GM15510 (cell line): ENCODE data around the gene ACTL10.

Experiments used
- POLR2A ChIP-seq: IDR thresholded peaks from 3 replicates; pipeline ENCODE4 v1.6.1; 2011; ENCODE audit warnings: borderline replicate concordance; ENCODE audit not compliant: insufficient read length; ENCODE audit errors: extremely low read depth

The ACTL10 gene

DNA sequence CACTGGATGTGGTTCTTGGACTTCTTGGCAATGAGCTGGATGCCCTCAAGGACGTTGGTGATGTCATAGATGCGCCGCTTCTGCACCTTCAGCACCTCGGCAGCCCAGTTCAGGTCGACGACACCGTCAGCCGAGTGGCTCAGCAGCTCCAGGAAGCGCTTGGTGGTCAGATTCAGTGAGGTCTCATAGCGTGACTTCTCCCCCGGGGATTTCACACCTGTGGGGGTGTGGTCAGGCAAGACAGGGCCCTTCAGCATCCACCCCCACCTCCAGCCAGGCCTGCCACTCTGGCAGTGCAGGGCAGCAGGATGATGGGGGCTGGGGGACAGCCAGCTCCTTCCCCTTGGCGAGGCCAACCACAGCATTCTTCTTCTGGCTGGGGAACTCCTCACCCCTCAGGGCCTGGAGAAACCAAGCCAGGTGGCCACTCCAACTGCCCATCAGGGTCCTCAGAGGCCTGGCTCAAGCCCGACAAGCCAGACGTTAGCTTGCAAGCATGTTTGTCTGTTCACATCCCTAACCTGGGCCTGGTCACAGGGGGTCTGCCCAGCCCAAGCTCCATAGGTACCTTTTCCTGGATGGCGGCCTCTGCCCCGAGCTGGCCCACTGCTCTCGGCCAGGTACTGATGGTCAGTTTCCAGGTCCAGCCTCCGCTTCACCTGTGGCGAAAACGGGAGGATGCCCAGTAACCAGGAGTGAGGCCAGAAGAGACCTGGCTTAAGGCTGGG lies 13.2 kb downstream of the ACTL10 start:
- TF ChIP-seq POLR2A = no peak

DNA sequence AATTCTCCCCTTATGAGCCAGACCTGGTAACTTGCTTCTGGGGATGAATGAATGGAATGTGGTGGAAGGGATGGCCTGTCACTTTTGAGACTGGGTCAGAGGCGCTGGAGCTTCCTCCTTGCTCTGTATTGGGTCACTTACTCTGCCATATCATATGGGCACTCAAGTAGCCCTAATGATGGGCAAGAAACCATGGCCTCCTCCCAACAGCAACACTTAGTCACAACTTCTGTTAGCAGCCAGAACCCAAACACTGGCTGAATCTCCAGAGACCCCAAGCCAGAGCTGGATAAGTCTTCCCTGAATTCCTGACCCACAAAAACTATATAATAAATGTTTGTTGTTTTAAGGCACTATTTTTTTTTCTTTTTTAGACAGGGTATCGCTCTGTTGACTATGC lies 13.9 kb downstream of the ACTL10 start:
- TF ChIP-seq POLR2A = no peak

DNA sequence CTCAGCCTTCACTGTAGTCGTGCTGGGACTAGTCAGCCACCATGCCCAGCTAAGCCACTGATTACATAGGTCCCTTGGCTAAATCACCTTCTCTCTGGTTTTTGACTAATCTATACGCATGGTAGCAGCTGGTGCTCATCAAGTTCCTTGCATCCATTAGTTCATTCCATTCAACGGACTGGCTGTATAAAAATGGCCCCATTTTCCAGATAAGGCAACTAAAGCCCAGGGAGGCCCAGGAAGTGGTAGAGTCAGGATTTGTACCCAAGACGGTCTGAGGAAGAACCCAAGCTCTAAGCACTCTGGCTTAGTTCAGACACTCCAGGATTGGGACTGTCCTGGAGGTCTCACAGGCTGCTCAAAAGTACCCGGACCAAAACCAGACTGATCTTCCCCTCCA lies 14.5 kb downstream of the ACTL10 start:
- TF ChIP-seq POLR2A = no peak

DNA sequence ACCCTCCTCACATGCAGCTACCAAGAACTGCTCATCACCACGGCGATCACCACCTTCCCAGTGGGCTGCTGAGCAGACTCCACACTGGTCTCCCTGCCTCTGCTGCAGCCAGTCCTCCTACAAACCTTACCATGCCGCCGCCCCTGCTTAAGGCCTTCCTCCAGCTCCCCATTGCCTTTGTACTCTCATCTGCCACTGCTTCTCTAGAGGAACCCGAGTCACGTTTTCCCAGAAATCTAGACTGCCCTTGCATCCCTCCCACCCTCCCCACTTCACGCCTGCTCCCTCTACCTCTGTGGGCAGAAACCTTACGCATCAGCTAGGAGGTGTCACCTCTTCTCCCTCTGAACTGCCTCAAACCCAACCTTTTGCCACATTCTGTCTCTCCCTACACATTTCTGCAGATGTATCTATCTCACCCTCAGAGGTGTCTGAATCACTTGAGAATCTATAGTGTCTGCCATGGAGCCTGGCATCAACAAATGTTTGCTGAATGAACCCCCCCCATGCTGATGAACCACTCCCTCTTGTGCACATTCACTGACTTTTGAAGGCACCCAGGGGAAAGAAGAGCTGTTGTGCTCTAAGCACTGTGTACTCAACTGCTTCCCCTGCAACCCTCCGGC lies 15.1 kb downstream of the ACTL10 start:
- no peak for TF ChIP-seq POLR2A

DNA sequence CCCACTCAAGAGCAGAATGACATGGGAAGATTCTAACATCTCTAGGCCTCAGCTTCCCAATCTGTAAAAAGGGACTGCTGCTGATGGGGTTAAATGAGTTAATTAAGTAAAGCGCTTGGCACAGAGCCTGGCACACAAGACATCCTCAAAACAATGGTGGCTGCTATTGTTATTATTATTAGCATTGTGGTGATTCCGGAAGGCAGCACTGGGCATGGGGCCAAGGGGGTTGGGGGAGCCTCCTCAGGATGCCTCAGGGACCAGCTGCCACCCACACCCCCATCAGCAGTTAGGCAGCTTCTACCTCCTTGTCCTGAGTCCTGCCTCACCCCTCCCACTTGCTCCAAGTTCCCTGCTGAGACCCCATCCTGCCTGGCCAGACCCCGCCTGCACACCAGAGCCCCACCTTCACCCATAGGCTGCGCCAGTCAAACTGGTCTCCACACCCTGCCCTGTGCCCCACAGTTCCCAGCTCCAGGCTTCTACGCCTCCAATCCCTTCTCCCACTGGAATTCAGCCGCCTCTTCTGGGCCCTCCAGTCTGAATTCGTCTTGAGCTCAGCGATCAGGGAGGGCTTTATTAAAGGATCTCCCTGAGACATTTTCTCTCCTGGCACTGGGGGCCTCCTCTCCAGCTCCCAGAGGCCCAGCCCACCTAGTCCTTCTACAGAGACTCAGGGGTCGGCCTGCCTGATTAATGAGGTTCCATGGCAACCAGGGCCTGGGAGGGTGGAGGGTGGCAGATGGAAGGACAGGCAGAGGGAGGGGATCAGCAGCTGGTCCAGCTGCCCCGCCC lies 18.0 kb downstream of the ACTL10 start:
- TF ChIP-seq POLR2A = no peak

DNA sequence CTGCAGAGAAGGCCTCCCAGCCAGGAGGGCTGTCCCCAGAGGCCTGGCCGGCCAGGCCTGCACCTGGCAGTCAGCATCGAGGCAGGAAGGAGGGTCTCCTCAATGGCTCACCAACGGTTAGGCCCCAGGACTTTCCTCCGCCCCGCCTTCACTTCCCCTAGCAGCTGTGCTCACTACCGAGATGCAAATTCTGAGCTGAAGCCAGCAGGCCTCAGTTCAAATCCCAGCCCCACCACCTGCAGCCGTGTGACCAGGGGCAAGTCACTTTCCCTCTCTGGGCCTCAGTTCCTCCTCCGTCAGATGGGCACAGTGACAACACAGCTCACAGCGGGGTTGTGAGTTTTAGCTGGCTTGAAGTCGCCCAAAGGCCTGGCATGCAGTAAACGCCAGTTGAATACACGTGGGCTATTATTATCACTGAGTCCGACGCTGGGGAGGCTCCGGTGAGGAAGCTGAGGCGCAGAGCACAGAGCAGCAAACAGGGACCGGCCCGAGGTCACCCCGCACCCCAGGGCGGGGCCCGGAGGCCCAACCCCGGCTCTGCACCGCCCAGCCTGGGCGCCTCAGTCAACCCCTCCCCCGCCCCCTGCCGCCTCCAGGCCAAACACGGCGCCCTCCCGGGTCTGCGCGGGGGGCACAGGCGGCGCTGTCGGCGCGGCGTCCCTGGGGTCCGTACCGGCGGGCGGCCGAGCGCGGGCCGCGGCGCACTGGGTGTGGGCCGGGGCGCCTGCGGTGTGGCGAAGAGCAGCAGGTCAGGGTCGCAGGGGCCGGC lies 18.8 kb downstream of the ACTL10 start:
- TF ChIP-seq POLR2A = no peak

DNA sequence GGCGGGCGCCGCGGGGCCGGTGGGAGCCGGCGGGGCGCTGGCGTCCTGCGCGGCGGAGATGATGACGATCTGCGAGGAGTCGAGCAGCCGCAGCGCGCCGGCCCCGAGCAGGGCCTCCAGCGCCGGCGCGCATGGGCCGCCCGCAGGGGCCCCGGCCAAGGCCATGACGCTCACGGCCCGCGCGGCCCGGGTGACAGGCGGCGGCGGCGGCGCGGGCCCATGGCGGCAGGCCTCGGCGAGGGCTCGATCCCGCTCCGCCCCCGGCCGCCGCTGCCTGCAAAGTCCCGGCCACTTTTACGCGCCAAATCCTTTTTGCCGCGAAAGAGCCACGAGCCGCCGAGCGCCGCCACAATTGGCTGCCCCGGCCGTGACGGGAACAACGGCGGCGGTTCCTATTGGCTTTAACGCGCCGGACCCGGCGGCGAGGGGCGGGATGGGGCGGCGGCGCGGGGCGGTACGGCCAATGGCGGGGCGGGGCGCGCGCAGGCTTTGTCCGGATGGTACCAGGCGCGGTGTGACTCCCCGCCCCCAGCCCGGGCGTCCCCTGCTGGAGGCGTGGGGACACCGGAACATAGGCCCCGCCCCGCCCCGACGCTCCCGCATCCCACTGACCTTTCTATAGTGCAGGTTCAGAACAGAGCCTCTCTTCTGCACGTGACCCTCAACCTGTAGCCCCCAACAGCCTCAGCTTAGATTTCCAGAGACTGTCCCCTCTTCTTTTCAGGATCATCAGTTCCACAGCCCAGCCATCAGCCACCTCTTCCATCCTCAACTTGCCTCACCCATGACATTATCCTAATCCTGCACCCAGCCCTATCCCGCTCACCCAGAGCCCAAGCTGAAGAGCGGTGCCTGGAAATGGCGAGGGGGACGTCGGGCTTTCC lies 19.6 kb downstream of the ACTL10 start, which contains the start of gene E2F1:
TSS of gene E2F1 (minus strand) at position 286 of the 884 bp plus-strand sequence. CDS start at position 165, 121 bp downstream.
- peak; percentile 51 for TF ChIP-seq POLR2A

DNA sequence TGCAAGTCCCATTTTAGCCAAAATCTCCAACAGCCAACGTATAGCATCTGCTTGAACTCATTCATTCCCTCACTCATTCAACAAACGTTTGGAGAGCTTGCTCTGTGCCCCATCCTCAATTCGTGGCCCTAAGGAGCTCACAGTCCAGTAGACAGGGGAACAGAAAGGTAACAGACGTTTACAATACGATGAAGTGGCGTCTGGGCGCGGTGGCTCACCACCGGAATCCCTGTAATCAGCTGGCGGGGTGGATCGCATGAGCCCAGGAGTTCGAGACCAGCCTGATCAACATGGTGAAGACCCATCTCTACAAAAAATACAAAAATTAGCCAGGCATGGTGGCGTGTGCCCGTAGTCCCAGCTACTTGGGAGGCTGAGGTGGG lies 20.2 kb downstream of the ACTL10 start:
- no peak for TF ChIP-seq POLR2A

DNA sequence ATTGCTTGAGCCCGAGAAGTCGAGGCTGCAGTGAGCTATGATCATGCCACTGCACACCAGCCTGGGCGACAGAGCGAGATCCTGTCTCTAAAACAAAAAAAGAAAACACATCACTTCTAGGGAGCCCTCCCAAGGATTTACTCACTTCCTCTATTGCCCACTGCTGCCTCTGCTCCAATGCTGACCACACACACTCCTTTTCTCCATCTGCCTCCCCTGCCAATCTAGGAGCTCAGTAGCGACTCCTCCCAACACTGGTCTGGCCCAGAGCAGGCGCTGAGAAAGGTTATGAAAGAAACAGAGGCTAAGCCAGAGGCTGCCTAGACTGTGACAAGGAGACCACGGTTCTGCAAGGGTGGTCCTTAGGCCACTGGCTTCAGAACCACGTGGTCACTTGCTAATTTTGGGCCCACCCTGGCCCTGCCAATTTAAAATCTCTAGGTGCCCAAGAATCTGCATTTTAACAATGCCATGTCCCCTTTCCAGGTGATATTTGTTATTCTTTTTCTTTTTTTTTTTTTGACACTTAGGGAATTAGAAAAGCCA lies 20.7 kb downstream of the ACTL10 start:
- no peak for TF ChIP-seq POLR2A

DNA sequence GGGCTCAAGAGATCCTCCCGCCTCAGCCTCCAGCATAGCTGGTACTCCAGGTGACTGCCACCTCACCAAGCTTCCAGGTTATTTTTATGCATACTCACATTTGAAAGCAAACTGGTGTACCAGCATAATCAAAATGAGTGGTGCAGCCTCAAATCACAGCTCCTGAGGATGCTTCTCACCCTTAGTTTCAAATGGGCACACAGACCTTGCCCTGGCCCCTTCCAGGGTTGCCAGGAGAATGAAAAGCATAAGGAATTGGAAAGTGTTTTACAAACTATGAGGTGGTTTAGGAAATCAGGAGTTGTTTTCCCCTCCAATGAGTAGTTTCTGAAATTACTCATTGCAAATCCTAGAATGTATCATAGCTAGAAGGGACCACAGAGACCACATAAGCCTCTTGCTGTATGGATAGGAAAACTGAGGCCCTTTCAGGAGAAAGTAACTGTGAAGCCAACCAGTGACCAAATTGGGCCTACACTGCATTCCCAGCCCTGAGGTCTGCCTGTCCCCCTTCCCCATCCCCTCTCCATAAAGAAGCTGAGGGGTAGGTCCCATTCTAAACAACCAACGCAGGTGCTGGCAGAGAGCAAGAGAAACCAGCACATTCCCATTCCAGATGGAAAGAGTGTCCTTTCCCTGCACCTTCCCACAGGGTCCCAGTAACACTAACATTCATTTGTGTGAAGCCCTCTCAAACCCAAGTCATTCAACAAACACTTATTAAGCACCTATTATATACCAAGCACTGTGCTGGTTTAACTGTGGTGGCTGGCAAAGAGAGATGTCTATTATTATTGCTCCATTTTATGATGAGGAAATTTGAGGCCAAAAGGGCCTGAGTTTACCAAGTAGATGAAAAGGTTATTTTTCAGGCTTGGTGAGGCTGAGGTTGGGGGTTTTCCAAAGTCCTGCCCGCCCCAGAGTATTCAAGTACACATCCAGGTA lies 21.5 kb downstream of the ACTL10 start:
- no peak for TF ChIP-seq POLR2A

DNA sequence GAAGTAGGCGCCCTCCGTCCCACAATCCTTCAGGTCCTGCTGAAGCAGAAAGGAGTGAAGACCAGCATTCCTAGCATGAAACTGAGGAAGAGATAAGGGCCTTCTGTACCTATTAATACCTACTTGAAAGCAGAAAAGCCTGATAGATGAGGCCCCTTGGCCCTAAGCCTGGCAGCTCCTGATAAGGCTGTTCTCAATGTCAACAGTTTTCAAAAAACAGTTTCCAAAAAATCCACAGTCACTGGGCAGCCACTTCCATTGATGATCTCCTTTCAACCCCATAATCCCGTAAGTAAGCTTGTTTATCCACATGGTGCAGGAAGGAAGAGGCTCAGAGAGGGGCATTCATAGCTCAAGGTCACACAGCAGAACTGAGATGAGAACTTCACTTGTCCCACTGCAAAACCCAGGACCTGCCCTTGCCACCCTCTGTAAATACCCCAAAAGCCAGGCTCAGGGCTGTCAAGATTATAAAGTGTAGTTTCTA lies 22.2 kb downstream of the ACTL10 start:
- no peak for TF ChIP-seq POLR2A

DNA sequence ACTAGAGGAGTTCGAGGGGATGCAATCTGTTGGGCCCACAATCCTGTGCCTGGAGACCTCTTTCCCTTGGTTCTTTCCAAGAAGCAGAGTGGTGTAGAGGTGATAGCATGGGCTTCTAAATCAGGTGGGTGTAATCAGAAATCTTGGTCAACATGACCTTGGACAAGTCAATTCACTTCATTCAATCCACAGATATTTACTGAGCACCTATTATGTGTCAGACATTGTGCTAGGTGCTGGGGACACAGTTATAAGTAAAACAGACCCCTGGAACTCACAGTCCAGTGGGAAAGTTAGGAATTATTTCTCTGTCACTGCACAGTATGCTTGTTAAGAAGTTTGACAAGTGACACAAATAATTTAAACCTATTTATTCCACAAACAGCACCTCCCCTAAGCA lies 22.8 kb downstream of the ACTL10 start:
- no peak for TF ChIP-seq POLR2A
